Gastrocnemius medialis (tissue), 4 donors: ENCODE data around the gene RUNX1. TPM values are rescaled to one million over a fixed set of nuclear protein-coding genes. Genes with fewer than 3 reads are reported as not detected.

Experiments used
- ATAC-seq, 2 donors: fragments of 150-250 bp; one replicate each; pipeline ENCODE4 v1.9.1; 2016
- DNase-seq, 2 donors: peaks; one replicate each; pipeline ENCODE4 v3.0.0-alpha.2; 2019
- H3K27ac ChIP-seq, 4 donors: fragments of 200-600 bp; sonication (generic); 1 replicate in 1 of 4; 2 replicates in 3 of 4; pipeline ENCODE4 v1.5.1; 2016 to 2018; ENCODE audit warnings: mild to moderate bottlenecking in 2 of 4, moderate library complexity in 1 of 4
- H3K27me3 ChIP-seq, 3 donors: fragments of 200-600 bp; sonication (generic) in 2 of 3; 1 replicate in 1 of 3; 2 replicates in 2 of 3; pipeline versions ENCODE4 v1.5.1 to v1.6.0; 2016 to 2019; ENCODE audit warnings: mild to moderate bottlenecking in 1 of 3, moderate library complexity in 1 of 3
- H3K36me3 ChIP-seq, 2 donors: fragments of 200-600 bp; sonication (generic) in 1 of 2; one replicate each; pipeline ENCODE4 v1.5.1; 2017 to 2018
- H3K4me1 ChIP-seq, 2 donors: fragments of 200-600 bp; sonication (generic) in 1 of 2; one replicate each; pipeline ENCODE4 v1.5.1; 2016 to 2017; ENCODE audit warnings: mild to moderate bottlenecking in 2 of 2
- H3K4me3 ChIP-seq, 4 donors: fragments of 200-600 bp; sonication (generic) in 3 of 4; 1 replicate in 1 of 4; 2 replicates in 3 of 4; pipeline ENCODE4 v1.5.1; 2016 to 2019; ENCODE audit warnings: mild to moderate bottlenecking in 2 of 4
- H3K9me3 ChIP-seq, 3 donors: fragments of 200-600 bp; sonication (generic) in 2 of 3; 1 replicate in 1 of 3; 2 replicates in 2 of 3; pipeline ENCODE4 v1.5.1; 2016 to 2019
- POLR2A ChIP-seq, 2 donors: fragments of 450-650 bp; IDR thresholded peaks; one replicate each; pipeline ENCODE4 v1.6.1; 2017; ENCODE audit warnings: antibody characterized with exemption in 2 of 2, mild to moderate bottlenecking in 2 of 2, moderate library complexity in 2 of 2
- in situ Hi-C, 4 donors: fragments of 200-750 bp; cut with MboI; loops; one replicate each; pipeline versions ENCODE4 v1.15.0 to v1.8.0; 2017; ENCODE audit warnings: low sequenced_read_pairs in 4 of 4
- intact Hi-C: fragments of 100-400 bp; cut with DNase I; formaldehyde crosslinking; loops from one replicate; pipeline ENCODE4 v1.15.1; 2023; ENCODE audit warnings: low total_unique reads
- total RNA-seq, 4 donors: library from RNA; depleted of rRNA; stranded (reverse); fragments of >200 nt; gene quantifications; one replicate each; pipeline versions ENCODE4 v1.1.0 to v1.2.3, GENCODE V29; 2016
- TF ChIP-seq, protein P1 (sequence below), 5 experiments: fragments of 450-650 bp in 3 of 5; fragments of 200-600 bp in 2 of 5; sonication (generic) in 2 of 5; IDR thresholded peaks in 4 of 5; conservative IDR thresholded peaks in 1 of 5; 1 replicate in 4 of 5; 2 replicates in 1 of 5; pipeline ENCODE4 v1.5.1; 2016 to 2019; ENCODE audit warnings: antibody characterized with exemption in 5 of 5, mild to moderate bottlenecking in 3 of 5, moderate library complexity in 3 of 5

RUNX1 gene
- total RNA-seq, 4 donors from 2014 or later = 8.0 to 20.9 (median 10.6) TPM

DNA sequence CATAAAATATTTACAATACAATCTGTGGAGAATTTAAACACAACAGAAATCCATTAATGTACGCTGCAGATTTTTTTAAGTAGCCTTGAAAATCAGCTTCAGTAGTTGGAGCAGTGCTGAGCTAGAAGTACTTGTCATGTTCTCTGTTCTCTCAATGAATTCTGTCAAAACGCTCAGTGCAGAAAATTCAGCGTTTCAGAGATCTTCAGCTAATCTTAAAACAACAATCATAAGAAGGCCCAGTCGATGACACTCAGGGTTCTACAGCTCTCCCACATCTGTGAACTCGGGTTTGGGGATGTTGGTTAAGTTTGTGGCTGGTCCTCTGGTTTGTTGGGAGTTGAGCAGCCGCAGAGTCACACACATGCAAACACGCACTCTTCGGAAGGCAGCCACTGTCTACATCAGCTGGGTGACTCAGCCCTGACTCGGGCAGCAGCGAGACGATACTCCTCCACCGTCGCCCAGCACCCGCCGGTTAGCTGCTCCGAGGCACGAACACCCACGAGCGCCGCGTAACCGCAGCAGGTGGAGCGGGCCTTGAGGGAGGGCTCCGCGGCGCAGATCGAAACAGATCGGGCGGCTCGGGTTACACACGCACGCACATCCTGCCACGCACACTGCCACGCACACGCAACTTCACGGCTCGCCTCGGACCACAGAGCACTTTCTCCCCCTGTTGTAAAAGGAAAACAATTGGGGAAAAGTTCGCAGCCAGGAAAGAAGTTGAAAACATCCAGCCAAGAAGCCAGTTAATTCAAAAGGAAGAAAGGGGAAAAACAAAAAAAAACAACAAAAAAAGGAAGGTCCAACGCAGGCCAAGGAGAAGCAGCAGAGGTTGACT, 161.2 kb downstream of the RUNX1 start:
- Histone ChIP-seq H3K27ac (peak overlapping the region; percentile 76 to 91 (median 82)), H3K36me3 (no peaks in the 10 kb centered on the region), H3K4me3 (peak overlapping the region; percentile 69 to 74 (median 69)), H3K4me1 (peaks cover 12 to 34% of the 10 kb centered on the region in 2 donors), H3K9me3 (no peaks in the 10 kb centered on the region), H3K27me3 (peaks cover 24 to 48% (median 45%) of the 10 kb centered on the region in 3 donors)
- DNase-seq = peak; percentile 88 to 90
- in situ Hi-C loops (loop anchor here (5.0 to 10.0 kb wide), 5 partner anchors 93 to 1047 kb away; no protein-coding TSS in a partner anchor), intact Hi-C loops (loop anchor here (1.0 to 10.0 kb wide), 11 partner anchors 44 to 1434 kb away; partner anchors contain the start of genes MORC3 and RCAN1)
- peak in 1 of 2 donors; percentile 27 for TF ChIP-seq POLR2A (IDR thresholded peaks at IDR 0.05)
- TF ChIP-seq, protein P1, sequence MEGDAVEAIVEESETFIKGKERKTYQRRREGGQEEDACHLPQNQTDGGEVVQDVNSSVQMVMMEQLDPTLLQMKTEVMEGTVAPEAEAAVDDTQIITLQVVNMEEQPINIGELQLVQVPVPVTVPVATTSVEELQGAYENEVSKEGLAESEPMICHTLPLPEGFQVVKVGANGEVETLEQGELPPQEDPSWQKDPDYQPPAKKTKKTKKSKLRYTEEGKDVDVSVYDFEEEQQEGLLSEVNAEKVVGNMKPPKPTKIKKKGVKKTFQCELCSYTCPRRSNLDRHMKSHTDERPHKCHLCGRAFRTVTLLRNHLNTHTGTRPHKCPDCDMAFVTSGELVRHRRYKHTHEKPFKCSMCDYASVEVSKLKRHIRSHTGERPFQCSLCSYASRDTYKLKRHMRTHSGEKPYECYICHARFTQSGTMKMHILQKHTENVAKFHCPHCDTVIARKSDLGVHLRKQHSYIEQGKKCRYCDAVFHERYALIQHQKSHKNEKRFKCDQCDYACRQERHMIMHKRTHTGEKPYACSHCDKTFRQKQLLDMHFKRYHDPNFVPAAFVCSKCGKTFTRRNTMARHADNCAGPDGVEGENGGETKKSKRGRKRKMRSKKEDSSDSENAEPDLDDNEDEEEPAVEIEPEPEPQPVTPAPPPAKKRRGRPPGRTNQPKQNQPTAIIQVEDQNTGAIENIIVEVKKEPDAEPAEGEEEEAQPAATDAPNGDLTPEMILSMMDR (IDR thresholded peaks at IDR 0.05 in 4 of 5, conservative IDR thresholded peaks at IDR 0.05 in 1 of 5) = no peak
- peak; percentile 60 to 63 for ATAC-seq

- TF ChIP-seq, protein P1 (IDR thresholded peaks at IDR 0.05 in 4 of 5, conservative IDR thresholded peaks at IDR 0.05 in 1 of 5) = no peak
- TF ChIP-seq POLR2A (IDR thresholded peaks at IDR 0.05) = no peak
- in situ Hi-C loops = loop anchor here (5.0 to 10.0 kb wide), 5 partner anchors 92 to 1048 kb away; no protein-coding TSS in a partner anchor
- no peaks in the 10 kb centered on the region for H3K36me3 ChIP-seq
- DNase-seq (peak in 1 of 2 donors; percentile 30), ATAC-seq (no peak)
- H3K9me3 ChIP-seq = no peaks in the 10 kb centered on the region
- peak overlapping the region; percentile 76 to 91 (median 82) for H3K27ac ChIP-seq
- peaks cover 12 to 41% of the 10 kb centered on the region in 2 donors for H3K4me1 ChIP-seq
- peak overlapping the region; percentile 69 to 74 (median 69) for H3K4me3 ChIP-seq
- H3K27me3 ChIP-seq = peaks cover 21 to 42% (median 37%) of the 10 kb centered on the region in 3 donors
- intact Hi-C loops = loop anchor here (5.0 to 10.0 kb wide), 3 partner anchors 272 to 1435 kb away; partner anchors contain the start of genes MORC3 and RCAN1
Measured at GRCh38 chr21:34887105-34887442, 162.0 kb downstream of the RUNX1 start.

GRCh38 chr21:34886240-34887104, 162.6 kb downstream of the RUNX1 start:
- H3K36me3 ChIP-seq = no peaks in the 10 kb centered on the region
- no peak for ATAC-seq
- peaks cover 12 to 41% of the 10 kb centered on the region in 2 donors for H3K4me1 ChIP-seq
- peaks cover 15 to 36% (median 32%) of the 10 kb centered on the region in 3 donors for H3K27me3 ChIP-seq
- peak overlapping the region; percentile 69 to 74 (median 69) for H3K4me3 ChIP-seq
- H3K27ac ChIP-seq = peak overlapping the region; percentile 76 to 91 (median 82)
- intact Hi-C loops = loop anchor here (5.0 to 10.0 kb wide), 3 partner anchors 272 to 1436 kb away; partner anchors contain the start of genes MORC3 and RCAN1
- peak in 1 of 2 donors; percentile 31 for DNase-seq
- TF ChIP-seq, protein P1 (IDR thresholded peaks at IDR 0.05 in 4 of 5, conservative IDR thresholded peaks at IDR 0.05 in 1 of 5) = peak in 1 of 5 experiments; percentile 9
- no peak for TF ChIP-seq POLR2A (IDR thresholded peaks at IDR 0.05)
- in situ Hi-C loops = loop anchor here (5.0 to 10.0 kb wide), 5 partner anchors 92 to 1048 kb away; no protein-coding TSS in a partner anchor
- H3K9me3 ChIP-seq = no peaks in the 10 kb centered on the region

GRCh38 chr21:34885626-34886239, 163.4 kb downstream of the RUNX1 start:
- TF ChIP-seq, protein P1 (IDR thresholded peaks at IDR 0.05 in 4 of 5, conservative IDR thresholded peaks at IDR 0.05 in 1 of 5) = no peak
- TF ChIP-seq POLR2A (IDR thresholded peaks at IDR 0.05) = no peak
- no peaks in the 10 kb centered on the region for H3K9me3 ChIP-seq
- in situ Hi-C loops = loop anchor here (5.0 to 10.0 kb wide), 5 partner anchors 91 to 1049 kb away; no protein-coding TSS in a partner anchor
- DNase-seq (no peak), ATAC-seq (no peak)
- H3K27me3 ChIP-seq = peaks cover 8 to 29% (median 25%) of the 10 kb centered on the region in 3 donors
- H3K4me1 ChIP-seq = peaks cover 12 to 34% of the 10 kb centered on the region in 2 donors
- H3K27ac ChIP-seq = peak overlapping the region; percentile 76 to 91 (median 82)
- H3K36me3 ChIP-seq = peaks cover 0 to 1% of the 10 kb centered on the region in 2 donors
- H3K4me3 ChIP-seq = peak overlapping the region; percentile 69 to 74 (median 69)
- intact Hi-C loops = loop anchor here (5.0 to 10.0 kb wide), 3 partner anchors 271 to 1437 kb away; partner anchors contain the start of genes MORC3 and RCAN1
